ENCODE data around the gene IDUA. TPM values are rescaled to one million over a fixed set of nuclear protein-coding genes. Genes with fewer than 3 reads are reported as not detected.

Gene IDUA
- total RNA-seq, 1 experiment from 2014 or later = 15.8 TPM

DNA sequence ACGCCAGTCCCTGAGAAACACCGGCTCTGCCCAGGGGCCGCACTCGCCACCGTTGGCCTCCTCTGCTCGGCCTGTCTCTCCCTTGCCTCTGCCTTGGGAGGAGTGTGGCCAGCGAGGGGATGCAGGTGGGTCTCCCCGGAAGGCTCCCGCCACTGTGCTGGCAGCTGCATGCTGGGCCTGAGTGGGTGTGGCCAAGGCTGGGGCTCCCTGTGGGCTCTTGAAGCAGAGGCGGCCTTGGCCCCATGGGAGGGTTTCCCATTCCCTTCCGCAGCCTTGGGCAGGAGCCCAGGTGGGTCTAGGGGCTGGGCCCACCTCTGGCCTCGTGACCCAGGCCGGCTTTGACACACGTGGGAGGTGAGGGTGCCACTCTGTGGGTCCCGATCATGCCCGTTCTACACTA lies 43.7 kb downstream of the IDUA start:
- DNase-seq (ENCODE audit: low read depth) = no peak

DNA sequence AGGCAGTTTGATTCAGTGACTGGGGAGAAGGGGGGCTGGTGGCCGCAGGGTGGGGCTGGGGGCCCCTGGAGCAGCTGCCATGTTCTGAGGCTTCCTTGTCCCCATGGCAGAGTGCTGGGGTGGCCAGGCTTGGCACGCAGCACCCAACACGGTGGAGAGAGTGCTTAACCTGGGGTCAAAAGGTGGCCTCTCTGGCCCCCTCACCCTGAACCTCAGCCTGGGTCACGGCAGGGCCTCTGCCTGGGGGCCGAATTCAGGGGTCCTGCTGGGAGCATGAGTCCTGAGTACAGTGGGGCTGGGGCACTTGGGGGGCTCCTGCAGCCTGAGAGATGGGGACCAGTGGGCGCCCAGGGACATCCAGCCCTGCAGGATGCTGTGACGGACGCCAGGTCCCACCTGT lies 44.5 kb downstream of the IDUA start:
- no peak for DNase-seq (ENCODE audit: low read depth)

DNA sequence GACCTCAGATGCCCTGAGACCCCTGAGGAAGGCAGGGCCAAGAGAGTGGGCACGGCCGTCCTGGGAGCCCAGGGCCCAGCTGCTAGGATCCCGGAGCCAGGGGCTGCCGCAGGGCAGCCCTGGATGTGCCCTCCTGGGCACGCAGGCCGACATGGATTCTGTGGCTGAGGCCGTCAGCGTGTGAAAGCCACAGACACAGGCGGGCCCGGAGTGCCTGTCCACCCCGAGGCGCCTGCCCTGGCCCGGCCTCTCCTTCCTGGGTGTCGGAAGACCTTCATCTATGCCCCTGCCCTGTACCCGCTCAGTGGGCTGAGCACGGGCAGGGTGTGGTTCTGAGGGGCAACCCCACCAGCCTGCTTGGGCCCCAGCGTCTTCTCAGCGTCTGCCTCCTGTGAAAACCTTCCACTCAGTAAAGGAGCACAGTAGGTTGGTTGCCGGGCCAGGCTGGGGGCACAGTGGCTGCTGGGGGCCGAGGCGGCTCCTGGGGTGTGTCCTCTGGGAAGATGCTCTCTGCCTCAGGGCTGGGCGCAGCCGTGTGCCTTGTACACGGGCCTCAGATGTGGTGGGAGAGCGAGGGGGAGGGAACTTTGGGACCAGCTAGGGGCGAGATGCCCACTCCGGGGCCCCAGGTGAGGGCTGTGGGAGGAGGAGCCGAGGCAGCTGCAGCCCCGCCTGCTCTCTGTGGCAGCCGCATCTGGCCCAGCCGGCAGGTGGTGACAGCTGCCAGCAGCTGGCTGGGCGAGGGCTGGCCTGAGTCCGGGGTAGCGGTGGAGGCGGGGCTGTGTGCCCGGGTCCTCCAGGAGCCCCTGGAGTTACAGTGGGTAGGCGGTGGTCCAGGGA lies 45.3 kb downstream of the IDUA start:
- DNase-seq (ENCODE audit: low read depth) = peak; percentile 14

DNA sequence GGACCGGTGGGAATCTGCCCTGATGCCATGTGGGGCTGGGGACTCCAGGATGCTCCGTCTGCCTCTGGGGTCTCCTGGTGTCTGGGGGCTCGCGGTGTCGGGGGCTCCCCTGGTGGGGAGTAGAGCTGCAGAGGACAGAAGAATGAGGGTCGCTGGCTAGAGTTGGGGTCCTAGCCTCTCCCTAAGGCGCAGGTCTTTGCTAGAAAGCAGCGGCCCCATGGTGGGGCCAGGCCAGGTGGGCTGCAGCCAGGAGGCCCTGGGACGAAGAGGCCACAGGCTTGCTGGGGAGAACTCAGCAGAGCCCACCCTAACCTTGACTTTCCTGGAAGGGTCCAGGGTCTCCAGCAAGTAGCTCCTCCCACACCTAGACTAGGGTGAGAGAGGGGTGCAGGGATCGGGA lies 46.0 kb downstream of the IDUA start:
- DNase-seq (ENCODE audit: low read depth) = no peak

DNA sequence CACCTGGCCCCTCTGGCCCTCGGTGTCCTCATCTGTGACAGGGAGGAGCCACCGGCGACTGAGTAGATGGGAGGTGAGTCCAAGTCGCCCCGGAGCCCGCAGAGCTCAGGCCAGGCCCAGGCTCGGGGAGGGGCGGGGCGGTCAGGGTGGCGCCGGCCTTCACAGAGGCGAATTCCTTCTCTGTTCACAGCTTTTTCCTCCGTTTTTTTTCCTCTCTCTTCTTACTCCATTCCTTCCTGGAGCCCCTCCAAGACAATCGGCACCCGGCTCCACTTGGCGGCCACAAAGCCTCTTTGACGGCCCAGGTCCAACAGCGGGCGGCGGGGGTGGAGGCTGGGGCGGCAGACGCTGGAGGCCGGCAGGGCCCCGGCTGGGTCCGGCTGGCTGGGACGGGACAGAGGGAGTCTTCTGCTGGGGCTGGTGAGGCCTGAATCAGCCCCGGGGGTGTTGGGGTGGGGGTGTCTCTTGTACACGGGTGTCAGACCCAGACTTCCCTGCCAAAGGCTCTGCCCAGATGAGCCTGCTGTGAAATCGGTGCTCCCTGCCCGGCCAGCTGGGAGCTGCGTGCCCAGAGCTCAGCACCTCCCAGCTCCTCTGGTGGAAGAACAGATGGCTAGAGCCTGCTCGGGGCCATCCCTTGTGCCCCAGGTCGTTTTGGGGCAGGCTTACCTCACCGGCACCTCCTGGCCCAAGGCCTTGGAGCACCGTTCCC lies 47.2 kb downstream of the IDUA start:
- peak; percentile 42 for DNase-seq (ENCODE audit: low read depth)

DNA sequence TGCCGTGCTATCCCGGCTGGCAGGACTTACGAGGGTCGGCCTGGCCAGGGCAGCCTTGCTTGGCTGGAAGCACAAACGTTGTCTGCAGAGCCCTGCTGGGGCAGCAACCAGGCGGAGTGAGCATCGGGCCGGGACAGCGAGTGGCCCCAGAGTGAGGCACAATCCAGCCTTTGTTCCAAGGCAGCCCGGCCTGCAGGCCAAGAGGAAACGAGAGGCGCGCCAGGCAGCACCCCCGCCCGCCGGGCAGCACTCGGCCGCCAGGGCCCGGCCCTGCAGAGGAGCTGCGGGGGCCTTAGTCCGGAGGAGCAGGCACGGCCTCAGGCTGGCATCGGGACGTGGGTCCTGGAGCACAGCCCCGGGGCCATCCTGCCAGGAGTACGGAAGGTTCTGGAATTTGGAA lies 48.7 kb downstream of the IDUA start:
- DNase-seq (ENCODE audit: low read depth) = no peak

DNA sequence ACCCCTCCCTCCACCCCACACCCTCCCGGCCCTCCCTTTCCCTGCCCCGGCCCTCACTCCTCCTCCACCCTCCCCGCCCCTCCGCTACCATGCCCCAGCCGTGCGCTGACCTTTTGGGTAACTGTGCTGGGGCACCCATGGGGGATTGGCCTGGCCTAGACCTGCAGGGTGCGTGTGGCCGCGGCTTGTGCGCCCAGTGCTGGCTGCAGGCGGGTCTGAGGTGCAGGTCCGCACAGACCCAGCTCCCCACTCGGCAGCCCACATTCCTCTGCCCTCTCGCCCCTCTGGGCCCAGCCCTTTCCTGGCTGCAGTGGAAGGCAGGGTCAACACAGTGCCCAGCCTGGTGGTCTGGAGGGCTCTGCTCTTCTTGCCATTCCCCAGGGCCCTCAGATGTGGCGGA lies 49.3 kb downstream of the IDUA start:
- no peak for DNase-seq (ENCODE audit: low read depth)

DNA sequence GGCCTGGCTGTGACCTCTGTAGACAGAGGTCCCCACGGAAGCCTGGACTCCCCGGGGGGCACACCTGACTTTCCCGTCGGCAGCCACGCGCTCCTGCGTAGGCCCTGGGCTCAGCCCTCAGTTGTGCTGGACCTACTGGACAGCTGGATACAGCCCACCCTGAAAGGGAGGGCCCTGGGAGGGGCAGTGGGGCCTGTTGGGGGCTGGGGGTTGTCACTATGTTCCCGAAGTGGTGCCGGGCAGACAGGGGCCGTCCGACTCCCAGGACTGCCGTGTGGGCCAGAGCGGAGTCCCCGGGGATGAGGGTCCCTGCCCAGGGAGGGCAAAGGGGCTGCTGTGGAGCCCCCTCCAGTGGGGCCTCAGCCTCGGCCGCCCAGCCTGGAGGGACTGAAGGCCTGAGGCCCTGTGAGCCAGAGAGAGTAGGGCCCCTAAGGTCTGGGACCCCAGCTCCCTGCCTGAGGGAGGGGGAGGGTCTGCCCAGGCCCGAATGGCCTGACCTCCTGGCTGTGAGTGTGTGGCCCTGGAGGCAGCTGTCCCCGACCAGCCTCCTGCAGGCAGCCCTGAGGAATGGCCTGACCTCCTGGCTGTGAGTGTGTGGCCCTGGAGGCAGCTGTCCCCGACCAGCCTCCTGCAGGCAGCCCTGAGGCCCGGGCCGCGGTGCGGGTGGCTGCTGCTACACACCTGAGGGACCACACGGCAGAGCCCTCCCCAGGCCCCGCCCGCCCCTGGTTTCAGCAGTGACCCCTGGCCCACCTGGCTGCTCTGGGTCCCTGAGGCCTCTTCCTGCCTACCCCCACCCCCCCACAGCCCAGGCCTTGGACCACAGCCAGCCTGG lies 50.3 kb downstream of the IDUA start:
- no peak for DNase-seq (ENCODE audit: low read depth)

DNA sequence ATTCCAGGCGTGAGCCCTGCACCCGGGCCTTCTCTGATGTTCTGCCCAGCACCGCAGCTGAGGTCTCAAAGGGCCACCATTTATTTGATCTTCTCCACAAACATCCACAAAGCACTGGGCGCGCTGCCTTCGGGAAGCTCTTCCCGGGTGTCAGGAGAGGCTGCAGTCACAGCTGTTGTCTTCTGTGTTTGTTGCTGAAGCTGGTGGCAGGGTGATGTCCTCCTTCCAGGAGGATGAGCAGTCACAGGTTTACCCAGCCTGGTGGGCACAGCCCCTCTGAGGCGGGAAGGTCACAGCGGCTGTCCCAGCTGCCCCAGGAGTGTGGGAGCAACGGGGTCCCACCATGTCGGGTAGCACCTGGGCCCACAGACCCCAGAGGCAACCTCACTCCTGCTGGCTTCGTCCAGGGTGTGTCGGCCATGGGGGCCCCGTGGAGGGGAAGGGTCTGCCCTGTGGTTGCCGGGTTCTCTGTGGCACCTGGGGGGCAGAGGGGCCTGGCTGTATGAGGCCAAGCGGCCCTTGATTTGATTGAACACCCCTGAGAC lies 52.2 kb downstream of the IDUA start:
- peak; percentile 10 for DNase-seq (ENCODE audit: low read depth)

DNA sequence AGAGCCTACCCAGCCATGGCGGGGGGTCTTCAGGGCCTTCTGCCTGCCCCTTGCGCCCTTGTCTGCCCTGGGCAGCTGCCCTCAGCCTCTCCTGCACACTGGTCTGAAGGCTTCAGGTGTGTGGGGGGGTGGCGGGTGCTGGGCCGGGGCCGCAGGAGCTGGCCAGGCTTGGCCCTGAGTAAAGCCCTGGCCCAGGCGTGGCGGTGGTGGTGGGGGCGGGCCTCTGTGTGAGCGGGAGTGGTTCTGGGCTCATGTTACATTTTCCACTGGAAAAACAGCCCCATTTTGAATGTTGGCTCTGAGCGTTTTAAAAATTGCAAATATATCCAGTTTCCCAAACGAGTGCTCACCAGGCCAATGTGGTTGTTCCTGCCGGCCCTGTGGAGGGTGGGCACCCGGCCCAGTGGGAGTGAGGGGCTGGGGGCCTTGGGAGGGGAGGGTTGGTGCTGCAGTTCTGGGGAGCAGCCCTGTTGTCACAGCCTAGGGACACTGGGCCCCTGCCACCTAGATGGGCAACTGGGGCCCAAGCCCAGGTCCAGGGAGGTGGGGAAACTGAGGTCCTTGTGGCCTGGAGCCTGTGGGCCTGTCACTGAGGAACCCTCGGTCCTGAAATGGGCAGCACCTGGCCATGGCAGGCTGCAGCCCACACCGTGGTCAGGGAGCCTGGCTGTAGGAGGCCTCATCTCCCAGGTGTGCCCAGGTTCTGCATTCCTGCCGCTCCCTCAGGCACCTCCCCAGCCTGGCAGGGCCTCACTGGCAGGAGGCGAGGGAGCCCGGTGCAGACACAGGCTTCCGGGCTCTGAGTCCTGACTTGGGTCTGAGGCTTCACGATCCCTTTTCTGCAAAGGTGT lies 52.9 kb downstream of the IDUA start:
- DNase-seq (ENCODE audit: low read depth) = peak; percentile 32

DNA sequence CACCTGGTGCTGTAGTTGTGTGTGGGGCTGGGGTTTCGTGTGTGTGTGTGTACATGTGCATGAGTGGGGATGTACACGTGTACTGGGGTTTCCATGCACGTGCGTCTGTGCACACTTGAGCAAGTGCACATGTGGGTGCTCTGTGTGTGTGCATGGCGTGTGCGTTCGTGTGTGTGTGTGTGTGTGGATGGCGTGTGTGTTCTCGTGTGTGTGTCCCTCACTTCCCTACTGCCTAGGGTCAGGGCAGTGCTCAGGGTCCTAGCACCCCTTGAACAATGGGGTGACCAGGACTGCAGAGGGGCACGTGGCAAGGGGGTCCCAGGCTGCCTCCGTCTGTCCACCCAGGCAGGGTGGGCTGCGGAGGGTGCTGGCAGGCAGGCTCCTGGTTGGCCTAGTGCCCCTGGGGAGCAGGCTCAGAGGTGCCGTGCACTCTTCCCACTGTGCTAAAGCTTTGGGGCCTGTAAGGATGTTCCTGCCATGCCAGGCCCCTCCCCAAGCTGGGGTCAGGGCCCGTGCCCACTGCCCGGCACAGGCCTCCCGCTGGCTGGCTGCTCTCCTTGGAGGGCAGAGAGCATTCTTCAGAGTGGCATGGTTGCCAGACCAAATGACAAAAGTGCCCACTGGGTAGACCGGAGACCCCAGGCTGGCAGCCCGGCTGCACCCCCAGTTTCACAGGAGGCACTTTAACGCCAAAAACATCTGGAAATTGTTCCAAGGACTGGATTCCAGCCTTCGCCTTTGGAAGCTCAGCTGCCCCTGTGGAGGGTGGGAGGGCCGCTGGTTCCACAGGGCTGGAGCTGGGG lies 53.7 kb downstream of the IDUA start:
- no peak for DNase-seq (ENCODE audit: low read depth)

DNA sequence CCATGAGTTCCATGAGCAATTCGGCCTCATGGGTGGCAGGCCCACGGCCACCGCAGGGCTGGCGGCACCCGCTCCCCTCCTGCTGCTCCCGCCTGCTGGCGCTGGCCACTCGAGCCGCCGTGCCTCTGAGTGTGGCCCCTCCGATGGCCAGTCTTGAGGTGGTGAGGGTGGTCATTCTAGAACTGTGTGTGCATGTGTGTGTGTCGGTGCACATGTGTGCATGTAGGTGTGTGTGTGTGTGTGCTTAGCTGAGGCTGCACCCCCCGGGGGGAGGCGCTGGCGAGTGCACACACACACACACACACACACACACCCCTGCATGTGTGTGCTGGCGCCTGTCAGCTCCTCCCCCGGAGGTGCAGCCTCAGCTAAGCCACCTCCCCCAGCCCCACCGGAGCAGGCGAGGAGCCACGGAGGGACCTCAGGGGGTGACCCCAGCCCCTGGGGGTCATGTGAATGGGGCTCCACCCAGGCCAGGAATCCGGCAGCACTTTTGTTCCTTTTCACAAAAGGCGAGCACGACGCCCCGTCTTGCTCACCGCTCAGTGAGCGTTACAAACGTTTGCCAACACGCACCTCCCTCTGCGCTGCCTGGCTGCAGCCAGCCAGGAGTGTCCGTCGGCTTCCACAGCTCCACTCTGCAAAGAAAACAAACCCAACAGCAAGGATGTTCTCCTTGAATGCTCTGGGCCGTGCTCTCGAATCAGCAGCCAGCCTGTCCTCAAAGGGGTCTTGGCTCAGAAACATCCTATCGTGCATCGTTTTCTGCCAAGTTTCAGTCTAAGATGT lies 54.5 kb downstream of the IDUA start:
- no peak for DNase-seq (ENCODE audit: low read depth)

DNA sequence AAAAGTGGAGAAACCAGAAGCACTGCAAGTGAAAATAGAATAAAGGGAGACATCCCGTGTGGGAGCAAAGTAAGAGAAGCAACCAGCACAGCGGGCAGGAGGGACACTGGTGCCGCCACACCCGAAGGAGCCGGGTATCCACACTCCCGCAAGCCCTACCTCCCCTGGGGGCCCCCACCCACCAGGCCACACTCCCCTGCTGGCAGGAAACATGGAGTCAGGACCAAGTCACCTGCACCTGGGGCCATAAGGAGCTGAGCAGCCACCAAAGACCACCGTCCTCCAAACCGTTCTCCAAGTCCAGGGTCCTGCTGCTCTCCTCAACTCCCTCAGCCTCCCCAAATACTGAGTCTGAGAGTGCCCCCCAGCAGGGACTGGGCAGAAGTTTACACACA lies 55.1 kb downstream of the IDUA start:
- no peak for DNase-seq (ENCODE audit: low read depth)

DNA sequence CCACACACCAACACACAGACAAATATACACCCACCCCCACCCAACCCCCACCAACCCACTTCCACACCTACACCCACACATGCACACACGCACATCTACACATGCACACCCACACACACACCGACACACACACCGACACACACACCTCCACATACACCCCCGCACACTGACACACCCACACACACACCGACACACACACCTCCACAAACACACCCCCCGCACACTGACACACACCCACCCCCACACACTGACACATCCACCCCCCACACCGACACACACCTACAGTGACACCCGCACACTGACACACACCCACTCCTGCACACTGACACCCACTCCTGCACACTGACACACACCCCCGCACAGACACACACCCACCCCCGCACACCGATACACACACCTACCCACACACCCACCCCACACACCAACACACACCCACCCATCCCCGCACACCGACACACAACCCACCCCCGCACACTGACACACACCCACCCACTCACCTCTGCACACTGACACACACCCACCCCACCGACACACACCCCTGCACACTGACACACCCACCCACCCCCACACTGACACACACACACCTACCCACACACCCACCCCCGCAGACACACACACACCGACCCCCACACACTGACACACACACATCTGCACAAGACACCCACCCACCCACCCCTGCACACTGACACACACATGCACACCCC lies 55.7 kb downstream of the IDUA start:
- DNase-seq (ENCODE audit: low read depth) = no peak

DNA sequence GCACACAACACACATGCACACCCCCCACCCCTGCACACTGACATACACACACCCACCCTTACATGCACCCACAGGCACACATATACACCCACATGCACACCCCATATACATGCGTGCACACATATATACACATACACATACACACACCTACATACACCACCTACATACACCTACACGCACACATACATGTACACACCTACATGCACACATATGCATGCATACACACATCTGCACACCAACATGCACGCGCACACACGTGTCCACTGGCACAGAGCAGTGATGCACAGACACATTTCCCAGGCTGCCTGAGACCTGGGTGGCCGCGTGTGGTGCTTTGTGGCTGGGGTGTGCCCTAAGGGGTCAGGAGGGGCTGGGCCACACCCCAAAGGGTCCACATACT lies 56.3 kb downstream of the IDUA start:
- no peak for DNase-seq (ENCODE audit: low read depth)

DNA sequence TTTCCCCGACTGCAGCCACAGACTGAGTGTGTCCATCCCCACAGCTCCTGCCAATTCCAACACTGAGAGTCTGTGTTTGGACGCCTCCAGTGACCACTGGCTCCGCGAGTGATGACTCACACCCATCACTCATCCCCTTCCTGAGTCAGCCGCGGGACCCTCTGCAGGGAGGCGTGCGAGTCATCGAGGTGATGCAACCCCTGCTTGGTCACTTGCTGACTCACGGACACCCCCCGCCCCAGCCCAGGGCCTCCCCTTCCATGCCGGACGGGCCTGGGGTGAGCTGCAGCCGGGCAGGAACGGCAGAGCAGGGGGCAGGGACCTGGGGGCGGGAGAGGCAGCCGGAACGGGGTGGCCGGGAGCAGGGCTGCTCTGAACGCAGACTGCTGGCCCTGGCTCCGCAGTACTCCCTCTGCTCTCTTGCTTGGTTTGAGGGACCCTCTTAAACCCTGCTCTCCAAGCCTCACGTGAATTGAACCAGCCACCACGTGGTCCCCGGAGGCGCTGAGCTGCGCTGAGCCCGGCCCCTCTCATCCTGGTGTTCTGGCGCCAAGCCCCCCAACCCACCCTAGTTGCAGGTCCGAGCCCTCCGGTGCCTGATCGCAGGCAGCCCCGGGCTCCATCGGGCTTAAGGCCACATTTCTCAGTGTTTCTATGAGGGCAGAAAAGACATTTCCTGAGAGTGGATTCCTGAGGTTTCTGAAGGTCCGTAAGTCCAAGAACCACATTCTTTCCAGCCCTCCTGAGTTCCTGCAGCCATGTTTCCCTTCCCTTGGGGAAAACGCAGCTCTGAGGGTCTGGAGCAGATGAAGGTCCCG lies 57.0 kb downstream of the IDUA start:
- peak; percentile 99 for DNase-seq (ENCODE audit: low read depth)

DNA sequence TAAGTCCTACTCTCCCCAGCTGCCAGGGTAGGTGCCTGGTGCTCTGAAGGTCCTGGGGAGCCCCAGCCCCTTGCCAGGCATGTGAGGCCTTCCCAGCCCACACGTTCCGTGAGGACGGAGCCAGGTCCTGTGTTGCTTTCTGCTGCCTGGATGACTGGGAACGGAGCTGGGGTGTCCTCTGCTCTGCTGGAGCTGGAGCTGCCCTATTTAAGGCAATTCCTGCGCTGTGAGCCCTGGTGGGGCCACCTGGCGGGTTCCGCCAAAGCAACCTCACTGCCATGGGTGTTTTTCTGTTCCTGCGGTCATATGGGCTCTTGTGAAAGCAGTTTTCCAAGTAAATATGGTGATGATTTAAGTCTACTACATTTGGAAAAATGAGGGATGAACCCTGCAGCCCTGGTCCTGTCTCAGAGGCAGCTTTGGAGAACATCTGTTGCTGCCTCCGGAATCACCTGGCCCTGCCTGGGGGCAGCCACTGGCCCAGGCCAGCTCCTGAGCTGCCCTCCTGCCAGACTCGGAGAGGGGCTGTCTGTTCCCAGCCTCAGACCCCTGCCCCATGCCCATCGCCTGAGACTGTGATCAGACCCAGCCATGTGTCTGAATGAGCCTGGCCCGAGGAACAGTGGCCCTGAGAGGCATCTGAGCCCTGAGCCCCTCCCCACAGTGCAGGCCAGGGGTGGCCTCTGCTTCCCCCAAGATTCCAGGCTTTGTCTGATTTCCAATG lies 57.8 kb downstream of the IDUA start:
- DNase-seq (ENCODE audit: low read depth) = no peak

Measured in LHCN-M2 (cell line).